Stimulated activated CD8-positive, alpha-beta memory T cell treated with anti-CD3 and anti-CD28 coated beads, Interleukin-4, amount 100 ng/mL, for 48 hours (primary cell): ENCODE results near the gene GZMM.

Experiments used
- DNase-seq: peaks from one replicate; pipeline ENCODE4 v3.0.0-alpha.2; 2020

GZMM gene

DNA sequence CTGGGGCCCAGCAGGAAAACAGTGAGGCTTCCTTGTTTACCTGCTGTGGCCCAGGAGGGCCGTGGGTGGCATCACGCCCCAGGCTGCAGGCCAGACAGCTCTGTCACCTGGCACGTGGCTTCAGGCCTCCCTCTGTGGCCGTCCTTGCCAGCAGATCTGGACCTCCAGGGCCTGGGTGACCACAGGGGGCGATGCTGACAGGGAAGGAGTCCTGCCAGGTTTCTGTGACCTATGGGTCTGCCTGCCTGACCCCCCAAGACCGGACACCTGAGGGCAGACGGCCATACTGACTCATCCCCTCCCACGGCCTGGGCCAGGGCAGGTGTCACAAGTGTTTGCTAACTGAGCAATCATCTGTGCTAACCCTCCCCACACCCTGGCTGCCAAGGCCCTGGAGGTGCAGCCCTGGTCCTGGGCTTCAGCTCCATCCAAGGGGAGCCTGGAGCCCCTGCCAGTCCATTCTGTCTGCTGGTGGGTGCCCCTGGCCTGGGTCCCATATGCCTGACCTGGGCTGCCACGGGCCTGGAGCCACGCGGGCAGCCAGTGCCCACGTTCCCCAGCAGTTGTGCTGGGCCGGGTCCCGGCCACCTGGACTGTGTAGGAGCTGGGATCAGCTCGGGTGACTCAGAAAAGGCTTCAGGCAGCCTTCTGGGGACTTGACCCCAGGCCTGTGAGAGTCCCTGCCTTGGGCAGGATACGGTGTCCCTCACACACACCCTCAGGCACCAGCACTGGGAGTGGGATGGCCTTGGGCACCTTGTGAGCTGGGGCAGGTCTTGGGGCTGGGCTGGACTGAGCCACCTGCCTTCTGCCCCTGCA lies 8.6 kb upstream of the GZMM start:
- DNase-seq: no peak

DNA sequence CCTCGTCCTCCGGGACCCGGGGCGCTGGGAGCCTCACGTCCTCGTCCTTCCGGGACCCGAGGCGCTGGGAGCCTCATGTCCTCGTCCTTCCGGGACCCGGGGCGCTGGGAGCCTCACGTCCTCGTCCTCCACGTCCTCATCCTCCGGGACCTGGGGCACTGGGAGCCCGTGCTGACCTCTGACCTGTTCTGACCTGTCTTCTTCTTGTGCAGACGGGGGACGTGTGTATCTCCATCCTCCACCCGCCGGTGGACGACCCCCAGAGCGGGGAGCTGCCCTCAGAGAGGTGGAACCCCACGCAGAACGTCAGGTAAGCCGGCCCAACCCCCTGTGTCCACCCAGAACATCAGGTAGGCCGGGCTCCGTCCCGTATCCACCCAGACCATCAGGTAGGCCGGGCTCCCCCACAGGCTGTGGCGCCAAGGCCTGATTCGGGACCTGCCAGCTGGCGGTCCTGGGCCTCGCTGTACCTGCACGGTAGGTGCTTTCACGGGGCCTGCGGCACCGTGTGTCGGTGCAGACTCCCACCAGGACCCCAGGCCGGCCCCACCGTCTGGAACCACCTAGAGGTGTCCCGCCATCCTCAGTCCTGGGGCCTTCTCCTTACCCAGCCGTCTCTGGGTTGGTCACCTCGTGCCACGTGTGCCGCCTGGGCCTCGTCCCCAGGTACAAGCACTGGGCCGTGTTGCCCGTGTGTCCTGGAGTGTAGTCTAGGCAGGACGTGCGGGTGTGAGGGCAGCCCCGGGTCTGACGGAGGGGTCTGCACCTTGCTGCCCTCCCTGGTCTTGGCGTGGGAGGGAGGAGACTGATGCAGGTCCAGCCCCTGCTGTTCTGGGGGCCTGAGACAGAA lies 7.6 kb upstream of the GZMM start:
- no peak for DNase-seq

DNA sequence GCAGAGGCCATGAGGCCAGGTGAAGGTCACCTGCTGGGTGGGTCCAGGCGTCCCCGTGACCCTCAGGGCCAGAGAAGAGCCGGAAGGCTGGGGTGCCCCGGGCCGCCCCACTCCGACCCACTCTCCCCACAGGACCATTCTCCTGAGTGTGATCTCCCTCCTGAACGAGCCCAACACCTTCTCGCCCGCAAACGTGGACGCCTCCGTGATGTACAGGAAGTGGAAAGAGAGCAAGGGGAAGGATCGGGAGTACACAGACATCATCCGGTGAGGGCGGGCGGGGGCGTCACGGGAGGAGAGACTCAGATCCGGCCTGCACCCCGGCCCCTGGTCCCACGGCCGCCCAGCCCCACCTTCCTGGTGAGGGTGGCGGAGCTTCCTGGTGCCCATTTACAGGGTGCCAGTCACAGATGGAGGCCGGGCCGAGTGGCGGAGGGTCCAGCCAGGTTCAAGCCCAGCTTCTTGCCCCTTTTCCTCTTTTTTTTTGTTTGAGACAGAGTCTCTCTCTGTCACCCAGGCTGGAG lies 6.9 kb upstream of the GZMM start:
- DNase-seq: no peak

DNA sequence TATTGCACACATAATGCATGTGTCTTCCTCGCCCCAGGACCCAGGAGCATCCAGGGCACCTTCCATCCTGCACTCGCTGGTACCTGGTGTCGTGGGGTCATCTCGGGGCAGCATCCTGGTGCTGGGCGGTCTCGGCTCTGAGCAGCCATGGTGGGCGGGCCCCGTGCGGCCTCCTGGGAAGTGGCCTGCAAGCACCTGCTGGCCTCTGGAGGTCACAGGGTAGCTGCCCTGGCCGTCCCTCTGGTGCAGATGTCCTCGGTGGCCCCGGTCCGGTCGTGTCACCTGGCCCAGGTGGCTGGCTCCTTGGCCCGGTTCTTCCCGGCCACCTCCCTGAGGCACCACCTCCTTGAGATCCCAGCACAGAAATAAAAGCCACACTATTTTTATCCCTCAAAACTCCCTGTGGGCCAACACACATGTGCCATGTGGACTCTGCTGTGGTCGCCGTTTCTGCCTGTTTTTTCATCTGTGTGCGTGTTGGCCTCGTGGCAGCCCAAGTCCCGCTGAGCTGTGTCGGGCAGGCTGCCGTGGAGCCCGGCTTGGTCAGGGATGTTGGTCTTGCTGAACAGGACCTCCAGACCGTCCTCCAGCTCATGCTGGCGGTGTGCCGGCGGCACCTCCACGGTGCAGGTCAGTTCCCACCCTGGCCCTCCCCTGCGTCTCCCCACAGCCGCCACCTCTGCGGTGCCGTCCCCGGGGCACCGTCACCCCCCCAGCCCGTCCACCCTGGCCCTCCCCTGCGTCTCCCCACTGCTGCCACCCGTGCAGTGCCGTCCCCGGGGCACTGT lies 5.0 kb upstream of the GZMM start:
- no peak for DNase-seq

DNA sequence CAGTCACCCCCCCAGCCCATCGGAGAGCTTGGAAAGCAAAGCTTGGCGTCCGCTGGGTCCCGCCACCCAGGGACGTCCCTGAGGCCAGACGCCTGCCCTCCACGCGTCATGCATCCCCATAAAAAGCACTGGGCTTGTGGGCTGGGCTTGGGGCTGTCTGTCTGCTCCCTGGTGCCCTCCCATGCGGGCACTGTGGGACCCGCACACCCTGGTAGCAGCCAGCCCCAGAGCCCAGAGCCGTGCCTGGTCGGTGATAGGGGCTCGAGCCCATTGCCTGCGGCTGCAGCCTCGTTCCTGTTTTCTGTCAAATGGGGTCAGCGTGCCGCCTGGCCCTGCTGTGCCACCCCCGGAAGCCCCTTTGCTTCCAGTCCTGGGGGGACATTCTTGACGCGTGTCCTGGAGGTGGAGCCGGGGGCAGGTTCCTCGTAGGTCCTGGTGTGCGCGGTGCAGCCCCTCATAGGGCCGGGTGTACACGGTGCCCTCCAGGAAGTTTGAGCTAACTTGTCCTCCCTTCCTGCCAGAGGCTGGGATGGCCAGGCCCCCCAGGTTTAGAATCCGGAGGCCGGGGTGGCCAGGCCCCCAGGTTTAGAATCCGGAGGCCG lies 4.3 kb upstream of the GZMM start:
- DNase-seq: no peak

DNA sequence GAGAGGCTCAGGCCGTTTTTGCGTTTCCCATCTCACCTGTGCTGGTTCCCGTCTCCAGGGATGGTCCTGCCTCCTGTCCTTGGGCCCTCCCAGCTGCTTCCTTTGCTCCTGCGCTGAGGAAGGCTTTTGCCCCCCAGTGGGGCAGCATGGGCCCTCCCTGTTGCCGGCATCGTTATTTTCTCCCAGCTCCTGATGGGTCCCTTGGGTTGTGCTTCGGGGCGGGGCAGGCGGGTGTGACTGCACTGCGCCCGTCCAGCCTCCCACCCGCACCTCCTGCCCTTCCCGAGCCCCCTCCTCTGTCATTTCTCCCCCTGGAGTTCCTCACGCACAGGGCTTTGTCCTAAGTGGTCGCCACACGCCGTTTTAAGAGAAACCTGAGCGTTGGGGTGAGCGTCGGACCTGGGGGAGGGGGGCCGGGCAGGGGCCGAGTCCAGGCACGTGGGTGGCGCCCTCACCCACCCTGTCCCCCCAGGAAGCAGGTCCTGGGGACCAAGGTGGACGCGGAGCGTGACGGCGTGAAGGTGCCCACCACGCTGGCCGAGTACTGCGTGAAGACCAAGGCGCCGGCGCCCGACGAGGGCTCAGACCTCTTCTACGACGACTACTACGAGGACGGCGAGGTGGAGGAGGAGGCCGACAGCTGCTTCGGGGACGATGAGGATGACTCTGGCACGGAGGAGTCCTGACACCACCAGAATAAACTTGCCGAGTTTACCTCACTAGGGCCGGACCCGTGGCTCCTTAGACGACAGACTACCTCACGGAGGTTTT lies 2.8 kb upstream of the GZMM start:
- no peak for DNase-seq

DNA sequence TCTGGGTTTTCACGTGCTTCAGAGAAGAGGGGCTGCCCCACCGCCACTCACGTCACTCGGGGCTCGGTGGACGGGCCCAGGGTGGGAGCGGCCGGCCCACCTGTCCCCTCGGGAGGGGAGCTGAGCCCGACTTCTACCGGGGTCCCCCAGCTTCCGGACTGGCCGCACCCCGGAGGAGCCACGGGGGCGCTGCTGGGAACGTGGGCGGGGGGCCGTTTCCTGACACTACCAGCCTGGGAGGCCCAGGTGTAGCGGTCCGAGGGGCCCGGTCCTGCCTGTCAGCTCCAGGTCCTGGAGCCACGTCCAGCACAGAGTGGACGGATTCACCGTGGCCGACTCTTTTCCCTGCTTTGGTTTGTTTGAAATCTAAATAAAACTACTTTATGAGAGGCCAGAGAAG lies 2.2 kb upstream of the GZMM start:
- no peak for DNase-seq

DNA sequence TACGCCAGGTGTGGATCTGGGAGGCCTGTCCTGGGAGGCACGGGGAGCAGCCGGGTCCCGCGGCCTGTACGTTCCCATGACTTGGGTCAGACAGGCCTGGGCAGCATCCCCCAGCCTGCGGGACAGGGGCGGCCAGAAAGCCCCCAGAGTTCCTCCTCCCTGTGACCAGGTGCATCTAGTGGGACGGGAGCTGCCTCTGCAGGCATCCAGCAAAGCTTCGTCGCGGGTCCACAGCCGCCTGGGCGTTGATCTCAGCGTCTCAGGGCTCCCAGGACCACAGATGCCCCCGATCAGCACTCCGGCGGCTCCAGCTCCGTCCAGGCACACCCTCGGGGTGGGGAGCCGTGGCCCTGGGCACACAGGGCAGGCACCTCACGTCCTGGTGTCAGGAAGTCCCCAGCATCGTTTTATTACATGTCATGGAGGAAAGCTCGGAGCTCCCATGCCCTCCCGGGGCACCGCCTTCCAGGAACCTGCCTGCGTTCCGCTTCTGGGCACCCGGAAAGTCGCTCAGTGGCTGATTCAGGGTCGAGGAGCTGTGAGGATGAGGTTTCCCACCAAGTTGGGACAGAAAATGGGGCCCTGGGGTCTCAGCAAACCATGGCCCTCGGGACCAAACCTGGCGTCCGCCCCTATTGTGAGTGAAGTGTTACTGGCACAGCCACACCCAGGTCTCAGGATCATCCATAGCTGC lies 1.5 kb upstream of the GZMM start:
- no peak for DNase-seq

DNA sequence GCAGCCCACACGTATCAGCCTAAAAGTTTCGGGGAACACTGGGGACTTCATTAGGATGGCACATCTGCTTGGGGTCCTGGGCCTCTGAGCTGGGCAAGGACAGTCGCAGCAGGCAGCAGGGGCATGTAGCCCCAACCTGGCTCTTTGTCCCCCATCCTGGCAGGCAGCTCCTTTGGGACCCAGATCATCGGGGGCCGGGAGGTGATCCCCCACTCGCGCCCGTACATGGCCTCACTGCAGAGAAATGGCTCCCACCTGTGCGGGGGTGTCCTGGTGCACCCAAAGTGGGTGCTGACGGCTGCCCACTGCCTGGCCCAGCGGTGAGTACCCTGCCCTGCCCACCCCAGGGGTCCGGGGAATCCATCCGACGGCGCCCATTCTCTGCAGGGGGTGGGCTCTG lies 3.3 kb downstream of the GZMM start:
- no peak for DNase-seq

DNA sequence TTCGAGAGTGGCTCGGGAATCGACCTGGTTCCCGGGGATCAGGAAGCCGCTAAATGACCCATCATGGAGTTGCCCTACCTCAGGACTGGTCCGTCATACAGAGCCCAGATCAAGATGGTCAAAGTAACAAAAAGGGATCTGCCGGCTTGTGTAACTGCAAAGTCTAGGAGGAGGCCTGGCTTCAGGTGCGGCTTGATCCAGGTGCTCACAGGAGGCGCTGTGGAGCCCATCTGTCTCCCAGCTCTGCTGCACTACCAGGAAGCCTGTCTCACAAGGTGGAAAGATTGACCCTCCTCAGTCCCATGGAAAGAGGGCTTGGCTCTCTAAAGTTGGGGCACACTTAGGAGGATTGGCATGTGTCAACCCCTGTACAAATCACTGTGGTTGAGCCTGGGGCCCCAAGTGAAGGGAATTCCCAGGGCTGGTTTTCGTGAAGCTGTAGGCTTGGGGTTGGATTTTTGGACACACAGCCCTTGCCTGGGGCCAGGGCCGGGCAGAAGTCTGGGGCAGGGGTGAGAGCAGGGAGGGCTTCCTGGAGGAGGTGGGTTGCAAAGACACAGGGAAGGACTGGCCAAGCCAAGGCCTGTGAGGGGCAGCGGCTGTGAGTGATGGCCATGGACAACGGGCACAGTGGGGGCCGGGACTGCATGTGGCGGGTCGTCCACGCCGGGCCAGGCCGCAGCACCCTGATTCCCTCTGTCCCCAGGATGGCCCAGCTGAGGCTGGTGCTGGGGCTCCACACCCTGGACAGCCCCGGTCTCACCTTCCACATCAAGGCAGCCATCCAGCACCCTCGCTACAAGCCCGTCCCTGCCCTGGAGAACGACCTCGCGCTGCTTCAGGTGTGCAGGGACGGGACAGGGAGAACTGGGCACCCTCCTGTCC lies 4.2 kb downstream of the GZMM start:
- DNase-seq: no peak

DNA sequence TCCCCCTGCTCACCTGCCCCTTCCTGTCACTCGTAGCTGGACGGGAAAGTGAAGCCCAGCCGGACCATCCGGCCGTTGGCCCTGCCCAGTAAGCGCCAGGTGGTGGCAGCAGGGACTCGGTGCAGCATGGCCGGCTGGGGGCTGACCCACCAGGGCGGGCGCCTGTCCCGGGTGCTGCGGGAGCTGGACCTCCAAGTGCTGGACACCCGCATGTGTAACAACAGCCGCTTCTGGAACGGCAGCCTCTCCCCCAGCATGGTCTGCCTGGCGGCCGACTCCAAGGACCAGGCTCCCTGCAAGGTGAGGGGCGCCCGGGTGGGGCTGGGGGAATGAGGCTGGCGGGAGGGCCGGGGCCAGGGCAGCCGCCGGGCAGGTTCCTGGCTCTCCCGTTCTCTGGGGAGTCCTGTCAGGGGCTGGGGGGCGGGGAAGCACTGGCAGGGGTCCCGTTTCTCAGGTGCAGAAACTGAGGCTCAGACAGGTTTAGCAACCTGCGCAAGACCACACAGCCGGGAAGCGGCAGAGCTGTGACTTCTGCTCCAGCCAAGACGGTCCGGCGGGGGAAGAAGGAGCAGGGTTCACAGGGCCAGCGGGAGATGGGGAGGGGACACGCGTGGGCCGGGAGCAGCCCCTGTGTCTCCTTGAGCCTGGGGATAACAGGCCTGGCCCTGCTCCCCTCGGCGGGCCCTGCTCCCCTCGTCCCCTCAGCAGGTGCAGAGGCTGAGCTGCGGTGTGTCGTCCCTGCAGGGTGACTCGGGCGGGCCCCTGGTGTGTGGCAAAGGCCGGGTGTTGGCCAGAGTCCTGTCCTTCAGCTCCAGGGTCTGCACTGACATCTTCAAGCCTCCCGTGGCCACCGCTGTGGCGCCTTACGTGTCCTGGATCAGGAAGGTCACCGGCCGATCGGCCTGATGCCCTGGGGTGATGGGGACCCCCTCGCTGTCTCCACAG lies 5.3 kb downstream of the GZMM start:
- DNase-seq: no peak

DNA sequence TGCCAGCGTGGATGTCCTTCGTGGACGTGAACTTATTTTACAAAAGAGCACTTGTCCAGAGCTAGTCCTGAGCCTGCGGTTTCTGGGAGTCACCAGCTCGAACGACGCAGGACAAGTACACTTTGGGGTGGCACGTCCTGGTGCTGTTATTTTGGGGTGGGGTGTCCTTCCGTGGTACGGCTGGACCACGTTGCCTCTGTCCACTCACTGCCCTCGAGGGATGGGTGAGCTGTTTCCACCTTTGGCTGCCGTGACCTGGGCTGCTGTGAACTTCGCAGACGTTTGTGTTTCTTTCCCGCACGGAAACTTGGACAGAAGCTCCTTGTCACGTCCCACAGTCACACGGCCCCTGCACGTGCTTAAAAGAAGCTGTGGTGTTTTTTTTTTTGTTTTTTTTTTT lies 11.0 kb downstream of the GZMM start:
- DNase-seq: no peak

DNA sequence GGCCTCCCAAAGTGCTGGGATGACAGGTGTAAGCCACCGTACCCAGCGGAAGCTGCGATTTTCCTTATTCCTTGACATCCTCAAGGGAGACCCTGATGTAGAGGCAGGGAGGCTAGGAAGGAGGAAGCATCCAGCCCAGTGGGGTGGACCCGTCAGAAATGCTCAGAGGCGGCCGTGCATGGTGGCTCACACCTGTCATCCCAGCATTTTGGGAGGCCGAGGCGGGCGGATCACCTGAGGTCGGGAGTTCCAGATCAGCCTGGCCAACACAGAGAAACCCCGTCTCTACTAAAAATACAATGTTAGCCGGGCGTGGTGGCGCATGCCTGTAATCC lies 11.6 kb downstream of the GZMM start:
- no peak for DNase-seq

DNA sequence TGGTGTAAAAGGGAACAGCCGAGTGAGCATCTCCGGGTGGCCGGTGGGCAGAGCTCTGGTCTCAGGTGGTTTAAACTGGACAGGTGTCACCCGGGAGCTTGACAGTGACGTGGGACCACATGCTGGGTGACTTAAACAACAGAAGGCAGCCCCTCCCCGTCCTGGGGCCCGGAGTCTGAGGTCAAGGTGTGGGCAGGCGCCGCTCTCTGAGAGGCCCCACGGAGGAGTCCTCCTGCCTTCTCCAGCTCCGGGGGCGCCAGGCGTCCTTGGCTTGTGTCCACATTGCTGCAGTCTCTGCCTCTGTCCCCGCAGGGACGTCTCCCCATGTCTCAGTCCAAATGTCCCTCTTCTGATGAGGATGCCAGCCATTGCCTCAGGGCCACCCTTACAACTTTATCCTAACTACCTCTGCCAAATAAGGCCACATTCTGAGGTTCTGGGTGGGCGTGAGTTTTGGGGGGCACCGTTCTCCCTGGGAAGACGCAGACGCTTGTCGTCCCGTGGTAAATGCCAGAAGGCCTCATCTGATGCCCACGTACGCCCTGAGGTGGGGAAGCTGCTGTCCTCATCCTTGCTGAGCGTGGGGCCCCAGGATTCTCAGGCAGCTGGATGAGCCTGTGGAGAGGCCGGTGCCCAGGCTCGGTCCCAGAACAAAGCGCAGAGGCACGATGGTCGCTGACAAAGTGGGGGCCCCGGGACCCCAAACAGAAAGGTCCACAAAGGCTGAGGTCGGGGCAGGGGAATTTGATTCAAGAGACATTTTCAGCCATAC lies 12.9 kb downstream of the GZMM start:
- no peak for DNase-seq

DNA sequence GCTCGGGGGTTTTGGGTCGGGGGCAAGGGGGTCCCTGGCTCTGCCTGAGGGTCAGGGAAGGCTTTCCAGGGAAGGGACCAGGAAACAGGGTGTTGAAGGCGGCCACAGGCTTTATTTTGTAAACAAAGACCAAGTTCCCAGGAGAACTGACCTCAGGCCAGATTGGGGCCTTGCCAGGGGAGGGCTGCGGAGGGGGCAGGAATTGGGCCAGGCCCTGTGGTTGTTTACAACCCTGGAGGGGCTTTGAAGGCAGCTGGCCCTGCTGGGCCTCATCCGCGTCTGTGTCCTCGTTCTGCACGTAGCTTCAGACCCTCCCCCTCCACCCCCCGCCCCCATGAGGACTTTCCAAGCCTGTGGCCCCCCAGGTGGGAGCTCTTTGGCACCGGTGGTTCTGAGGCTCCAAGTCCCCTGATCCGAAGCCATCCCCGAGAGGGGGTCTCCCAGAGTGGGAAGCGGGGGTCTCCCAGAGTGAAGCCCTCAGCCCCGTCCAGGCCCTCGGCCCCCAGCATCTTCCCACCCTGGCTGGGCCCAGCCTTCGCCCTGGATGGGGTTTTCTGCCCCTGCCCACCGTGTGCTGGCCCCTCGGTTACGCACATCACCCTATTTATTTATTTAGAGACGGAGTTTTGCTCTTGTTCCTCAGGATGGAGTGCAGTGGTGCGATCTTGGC lies 15.1 kb downstream of the GZMM start:
- DNase-seq: no peak

DNA sequence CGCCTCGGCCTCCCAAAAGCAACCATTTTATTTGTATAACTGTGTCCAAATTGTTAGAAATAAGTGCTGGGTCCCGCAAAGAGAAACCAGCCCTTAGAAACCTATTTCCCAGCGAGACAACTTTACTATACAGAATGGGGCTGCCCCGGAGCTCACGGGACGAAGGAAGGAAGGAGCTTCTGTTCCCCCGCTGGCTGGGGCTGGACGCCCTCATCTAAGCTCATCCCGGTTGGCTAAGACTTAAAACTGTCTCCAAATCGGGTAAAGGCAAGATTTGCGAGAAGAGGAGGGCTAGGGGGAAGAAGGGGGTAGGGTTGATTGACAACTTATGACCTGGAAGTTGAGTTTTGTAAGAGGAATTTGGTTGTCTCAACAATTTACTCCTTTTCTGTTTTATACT lies 16.3 kb downstream of the GZMM start:
- no peak for DNase-seq

DNA sequence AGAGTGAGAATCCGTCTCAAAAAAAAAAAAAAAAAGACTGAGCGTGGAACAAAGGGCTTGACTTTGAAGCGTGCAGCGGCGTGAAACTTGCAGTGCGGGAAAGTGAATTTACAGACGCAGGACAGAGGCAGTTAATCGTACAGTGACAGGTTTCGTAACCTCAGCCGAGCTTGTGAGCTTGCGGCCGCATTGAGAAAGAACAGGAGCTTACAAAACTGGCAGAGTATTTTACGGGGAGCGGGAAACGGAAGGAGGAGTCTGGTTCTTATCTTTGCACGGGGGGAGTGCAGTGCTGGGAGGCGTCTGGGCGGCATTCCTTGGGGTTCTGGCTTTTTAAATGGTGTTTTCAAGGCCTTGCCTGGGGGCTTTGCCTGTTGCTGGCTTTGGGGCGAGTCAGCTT lies 22.6 kb downstream of the GZMM start:
- no peak for DNase-seq

DNA sequence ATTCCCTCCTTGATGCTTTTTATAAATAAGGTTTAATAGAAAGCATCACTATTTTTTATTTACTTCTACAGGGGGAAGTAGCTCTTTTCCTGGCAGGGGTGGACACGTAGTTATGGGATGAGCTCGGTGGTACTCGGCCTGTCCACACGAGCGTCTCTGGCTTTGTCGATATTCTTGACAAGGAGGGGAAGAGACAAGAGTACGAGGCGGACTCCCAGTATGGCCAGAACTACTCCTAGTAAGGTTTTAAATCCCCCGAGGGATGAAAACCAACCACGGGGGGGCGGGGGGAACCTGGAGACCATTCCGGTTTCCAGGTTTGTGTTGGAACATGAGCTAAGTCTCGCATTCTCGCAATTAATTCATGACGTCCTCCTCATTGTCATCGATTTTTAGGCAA lies 23.0 kb downstream of the GZMM start:
- no peak for DNase-seq
